GM12872 (cell line): ENCODE results near the gene ABITRAM.
A peak's percentile ranks its signal among the peaks of the same experiment; 100 is the strongest.

ENCODE experiments used
- TF ChIP-seq, protein P1 (sequence below): IDR thresholded peaks from 3 replicates; pipeline ENCODE4 v1.5.1; 2011; ENCODE audit warnings: low read depth, mild to moderate bottlenecking, low read length, moderate library complexity; ENCODE audit not compliant: insufficient read depth

ABITRAM gene

DNA sequence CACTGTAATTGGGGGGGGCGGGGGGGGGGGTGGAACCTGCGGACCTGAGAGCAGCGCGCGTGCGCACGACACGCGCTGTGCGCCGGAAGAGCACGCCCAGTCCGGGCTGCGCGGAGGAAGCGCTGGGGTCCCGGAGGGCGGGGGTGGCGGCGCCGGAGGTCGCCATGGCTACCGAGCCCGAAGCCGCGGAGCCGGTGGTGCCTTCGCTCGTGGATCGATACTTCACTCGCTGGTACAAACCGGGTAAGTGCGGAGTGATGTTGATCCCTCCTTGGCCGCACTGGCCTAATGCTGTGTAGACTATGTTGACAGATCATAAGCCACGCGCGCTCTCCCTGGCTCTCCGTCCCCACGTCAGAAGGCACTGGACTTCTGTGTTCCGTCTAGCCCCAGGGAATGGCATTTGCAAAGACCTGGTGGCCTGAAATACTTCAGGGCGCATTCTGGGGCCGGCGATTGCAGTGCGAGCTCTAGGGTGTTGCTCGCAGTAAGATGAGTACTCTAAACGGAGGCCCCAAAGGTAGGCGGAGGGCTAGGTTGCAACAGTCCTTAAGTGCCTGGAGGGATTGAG, at the start of gene ABITRAM:
Gene ABITRAM (plus strand): TSS at position 78 of the 571 bp plus-strand sequence. CDS start 87 bp downstream, at position 165.
- TF ChIP-seq, protein P1, sequence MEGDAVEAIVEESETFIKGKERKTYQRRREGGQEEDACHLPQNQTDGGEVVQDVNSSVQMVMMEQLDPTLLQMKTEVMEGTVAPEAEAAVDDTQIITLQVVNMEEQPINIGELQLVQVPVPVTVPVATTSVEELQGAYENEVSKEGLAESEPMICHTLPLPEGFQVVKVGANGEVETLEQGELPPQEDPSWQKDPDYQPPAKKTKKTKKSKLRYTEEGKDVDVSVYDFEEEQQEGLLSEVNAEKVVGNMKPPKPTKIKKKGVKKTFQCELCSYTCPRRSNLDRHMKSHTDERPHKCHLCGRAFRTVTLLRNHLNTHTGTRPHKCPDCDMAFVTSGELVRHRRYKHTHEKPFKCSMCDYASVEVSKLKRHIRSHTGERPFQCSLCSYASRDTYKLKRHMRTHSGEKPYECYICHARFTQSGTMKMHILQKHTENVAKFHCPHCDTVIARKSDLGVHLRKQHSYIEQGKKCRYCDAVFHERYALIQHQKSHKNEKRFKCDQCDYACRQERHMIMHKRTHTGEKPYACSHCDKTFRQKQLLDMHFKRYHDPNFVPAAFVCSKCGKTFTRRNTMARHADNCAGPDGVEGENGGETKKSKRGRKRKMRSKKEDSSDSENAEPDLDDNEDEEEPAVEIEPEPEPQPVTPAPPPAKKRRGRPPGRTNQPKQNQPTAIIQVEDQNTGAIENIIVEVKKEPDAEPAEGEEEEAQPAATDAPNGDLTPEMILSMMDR = no peak

DNA sequence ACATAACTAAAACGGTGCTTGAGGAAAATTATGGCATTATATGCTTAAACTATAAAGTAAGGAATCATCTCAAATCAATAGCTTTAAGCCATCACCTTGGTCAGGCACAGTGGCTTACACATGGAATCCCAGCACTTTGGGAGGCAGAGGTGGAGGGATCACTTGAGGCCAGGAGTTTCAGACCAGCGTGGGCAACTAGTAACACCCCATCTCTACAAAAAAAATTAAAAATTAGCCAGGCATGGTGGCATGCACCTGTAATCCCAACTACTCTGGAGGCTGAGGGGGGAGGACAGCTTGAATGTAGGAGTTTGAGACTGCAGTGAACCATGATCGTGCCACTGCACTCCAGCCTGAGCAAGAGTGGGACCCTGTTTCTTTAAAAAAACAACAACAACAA, 49.5 kb upstream of the ABITRAM start:
- TF ChIP-seq, protein P1 = no peak

GRCh38 chr9:108885643-108886348, 48.4 kb upstream of the ABITRAM start:
- TF ChIP-seq, protein P1 = no peak

DNA sequence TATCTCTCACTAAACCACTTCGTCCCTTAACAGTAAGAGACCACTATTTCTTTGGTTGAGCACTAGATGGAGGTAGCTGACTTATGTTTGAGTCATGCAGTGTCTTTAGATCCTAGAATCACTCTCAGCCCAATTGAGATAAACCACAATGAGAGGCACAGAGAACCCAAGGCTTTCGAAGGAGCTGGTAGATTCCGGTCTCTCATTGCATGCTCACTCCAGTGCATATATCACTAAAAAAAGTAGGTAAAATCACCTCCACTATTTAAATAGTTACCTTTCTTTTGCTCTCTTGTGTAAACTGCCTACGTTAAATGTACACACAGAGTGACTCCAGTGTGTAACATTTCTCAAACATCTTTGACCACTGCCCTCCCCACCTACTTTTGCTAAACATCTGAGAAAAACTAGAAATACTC, 44.5 kb upstream of the ABITRAM start:
- TF ChIP-seq, protein P1 = 0 out of 3 replicates have a peak, but pooled peaks have one; percentile 7

DNA sequence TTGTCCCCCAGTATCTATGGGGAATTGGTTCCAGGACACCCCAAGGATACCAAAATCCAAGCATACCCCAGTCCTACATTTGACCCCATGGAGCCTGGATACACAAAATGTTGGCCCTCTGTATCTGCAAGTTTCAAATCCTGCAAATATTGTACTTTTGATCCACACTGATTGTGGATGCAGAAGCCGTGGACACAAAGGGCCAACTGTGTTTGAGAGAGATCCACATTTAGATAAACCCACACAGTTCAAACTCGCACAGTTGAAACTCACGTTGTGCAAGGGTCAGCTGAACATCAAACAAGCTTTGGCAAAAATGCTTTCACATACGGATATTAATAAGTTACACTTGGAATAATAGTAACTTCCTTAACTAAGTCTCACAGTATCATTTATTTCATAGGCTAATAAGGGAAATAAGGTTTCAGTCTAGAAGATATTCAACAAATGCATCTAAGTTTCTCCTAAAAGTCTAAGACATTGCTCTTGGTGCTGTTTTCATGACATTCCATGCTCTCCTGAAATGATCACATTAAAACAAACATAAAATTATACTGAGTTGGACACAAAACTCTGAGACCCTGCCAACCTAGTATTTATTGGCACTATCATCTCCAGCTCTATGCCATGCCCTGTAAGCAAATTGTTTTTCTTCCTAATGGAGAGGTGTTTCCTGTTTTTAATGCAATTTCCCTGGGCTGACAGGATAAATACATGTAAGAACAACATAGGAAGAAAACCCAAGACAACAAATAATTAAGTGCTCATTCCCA, 39.8 kb upstream of the ABITRAM start:
- TF ChIP-seq, protein P1 = no peak

DNA sequence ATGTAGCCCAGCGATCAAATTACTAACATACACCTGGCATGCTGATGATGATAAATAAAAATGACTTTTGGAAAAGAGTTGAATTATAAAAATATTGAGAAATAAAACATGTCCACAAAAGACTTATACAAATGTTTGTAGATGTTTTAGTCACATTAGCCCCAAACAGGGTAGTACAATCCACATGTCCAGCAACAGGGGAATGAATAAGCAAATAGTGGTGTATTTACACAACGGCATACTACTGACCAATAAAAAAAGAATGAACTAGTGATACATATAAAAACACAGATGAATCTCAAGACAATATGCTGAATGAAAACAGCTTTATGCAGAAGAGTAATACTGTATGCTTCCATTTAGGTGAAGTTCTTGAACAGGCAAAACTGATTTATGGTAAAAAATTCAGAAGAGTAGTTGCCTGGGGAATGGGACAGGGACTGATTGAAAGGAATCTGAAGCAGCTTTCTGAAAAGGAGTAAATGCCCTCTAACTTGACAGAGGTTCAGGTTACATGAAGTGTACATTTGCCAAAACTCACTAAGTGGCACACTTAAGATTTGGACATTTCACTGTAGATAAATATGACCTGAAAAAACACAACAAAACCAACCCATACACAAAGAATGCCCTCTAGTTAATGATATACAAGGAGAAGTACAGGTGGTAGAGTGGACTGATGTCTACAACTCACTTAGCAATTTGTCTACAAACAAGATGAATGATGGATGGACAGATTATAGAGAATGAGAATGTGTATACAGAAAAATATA, 36.7 kb upstream of the ABITRAM start:
- TF ChIP-seq, protein P1 = no peak
